Measurements from ENCODE around the gene PATJ.

The PATJ gene

GRCh38 chr1:62089570-62089969 lies 347.3 kb downstream of the PATJ start:
- no peak for DNase-seq (ENCODE audit: low read depth, low spot score)

- no peak for DNase-seq (ENCODE audit: low read depth, low spot score)
Measured at GRCh38 chr1:62090016-62090415, 347.7 kb downstream of the PATJ start.

GRCh38 chr1:62092110-62092509 lies 349.8 kb downstream of the PATJ start:
- no peak for DNase-seq (ENCODE audit: low read depth, low spot score)

GRCh38 chr1:62093261-62093660 lies 351.0 kb downstream of the PATJ start:
- DNase-seq (ENCODE audit: low read depth, low spot score) = peak; percentile 64

GRCh38 chr1:62097464-62097863 lies 355.2 kb downstream of the PATJ start:
- no peak for DNase-seq (ENCODE audit: low read depth, low spot score)

- no peak for DNase-seq (ENCODE audit: low read depth, low spot score)
Measured at GRCh38 chr1:62100442-62100841, 358.2 kb downstream of the PATJ start.

GRCh38 chr1:62103846-62104245 lies 361.6 kb downstream of the PATJ start:
- no peak for DNase-seq (ENCODE audit: low read depth, low spot score)

- DNase-seq (ENCODE audit: low read depth, low spot score) = no peak
Measured at GRCh38 chr1:62107923-62108322, 365.6 kb downstream of the PATJ start.

- no peak for DNase-seq (ENCODE audit: low read depth, low spot score)
Measured at GRCh38 chr1:62109124-62109523, 366.8 kb downstream of the PATJ start.

GRCh38 chr1:62110198-62110817 lies 368.0 kb downstream of the PATJ start:
- DNase-seq (ENCODE audit: low read depth, low spot score) = no peak

GRCh38 chr1:62111084-62111483 lies 368.8 kb downstream of the PATJ start:
- no peak for DNase-seq (ENCODE audit: low read depth, low spot score)

- DNase-seq (ENCODE audit: low read depth, low spot score) = no peak
Measured at GRCh38 chr1:62113507-62113906, 371.2 kb downstream of the PATJ start.

GRCh38 chr1:62117018-62117750 lies 374.9 kb downstream of the PATJ start:
- no peak for DNase-seq (ENCODE audit: low read depth, low spot score)

GRCh38 chr1:62126579-62127290 lies 384.5 kb downstream of the PATJ start:
- DNase-seq (ENCODE audit: low read depth, low spot score) = no peak

GRCh38 chr1:62128745-62129144 lies 386.5 kb downstream of the PATJ start:
- no peak for DNase-seq (ENCODE audit: low read depth, low spot score)

GRCh38 chr1:62131093-62131725 lies 388.9 kb downstream of the PATJ start:
- DNase-seq (ENCODE audit: low read depth, low spot score) = peak; percentile 81

- DNase-seq (ENCODE audit: low read depth, low spot score) = no peak
Measured at GRCh38 chr1:62138029-62138428, 395.7 kb downstream of the PATJ start.

- DNase-seq (ENCODE audit: low read depth, low spot score) = no peak
Measured at GRCh38 chr1:62139410-62139809, 397.1 kb downstream of the PATJ start.

- DNase-seq (ENCODE audit: low read depth, low spot score) = no peak
Measured at GRCh38 chr1:62140666-62141065, 398.4 kb downstream of the PATJ start.

GRCh38 chr1:62142496-62142895 lies 400.2 kb downstream of the PATJ start:
- peak; percentile 56 for DNase-seq (ENCODE audit: low read depth, low spot score)

- DNase-seq (ENCODE audit: low read depth, low spot score) = peak; percentile 78
Measured at GRCh38 chr1:62144238-62144831, 402.1 kb downstream of the PATJ start.

GRCh38 chr1:62159940-62160348 lies 417.7 kb downstream of the PATJ start:
- DNase-seq (ENCODE audit: low read depth, low spot score) = no peak
